ENCODE results near the gene SPTBN1.
"Not testable (repeated sequence)": the region's sequence is repeated elsewhere in the genome, so short reads cannot be mapped to it uniquely, and the experiment has no call there.

SPTBN1 gene

GRCh38 chr2:54522624-54523281 is 66.6 kb downstream of the SPTBN1 start:
- H3K27ac Mint-ChIP-seq, result peak overlapping the region; percentile 90 to 91
- H3K4me1 Mint-ChIP-seq (ENCODE audit: low read depth in 2 of 2), result peaks cover 0 to 6% of the 10 kb centered on the region in 2 donors
- H3K36me3 Mint-ChIP-seq (ENCODE audit: insufficient read depth), result peaks cover 10% of the 10 kb centered on the region
- no peaks in the 10 kb centered on the region for H3K9me3 Mint-ChIP-seq
- H3K27me3 Mint-ChIP-seq, result peaks cover 9 to 20% of the 10 kb centered on the region in 2 donors
- DNase-seq (peak; percentile 68 to 70 (median 68)), ATAC-seq (replicated peaks) (peak; percentile 99)
- H3K4me3 Mint-ChIP-seq, result peak overlapping the region; percentile 37 to 75

GRCh38 chr2:54523324-54523959 is 67.3 kb downstream of the SPTBN1 start:
- Mint-ChIP-seq H3K4me1 (ENCODE audit: low read depth in 2 of 2) (peaks cover 0 to 6% of the 10 kb centered on the region in 2 donors), H3K27ac (no peak overlapping the region), H3K4me3 (no peak overlapping the region)

GRCh38 chr2:54524226-54524991 is 68.3 kb downstream of the SPTBN1 start:
- Mint-ChIP-seq H3K9me3 (no peaks in the 10 kb centered on the region), H3K36me3 (ENCODE audit: insufficient read depth) (peaks cover 10% of the 10 kb centered on the region), H3K4me3 (no peak overlapping the region), H3K27ac (no peak overlapping the region), H3K4me1 (ENCODE audit: low read depth in 2 of 2) (peaks cover 0 to 6% of the 10 kb centered on the region in 2 donors), H3K27me3 (peaks cover 6 to 13% of the 10 kb centered on the region in 2 donors)
- no peak for ATAC-seq (replicated peaks)
- no peak for DNase-seq

More at GRCh38 chr2:54523324-54523959, 67.3 kb downstream of the SPTBN1 start:
- ATAC-seq (replicated peaks), result no peak
- peaks cover 9 to 20% of the 10 kb centered on the region in 2 donors for H3K27me3 Mint-ChIP-seq
- H3K9me3 Mint-ChIP-seq, result no peaks in the 10 kb centered on the region
- peaks cover 10% of the 10 kb centered on the region for H3K36me3 Mint-ChIP-seq (ENCODE audit: insufficient read depth)
- DNase-seq, result no peak

- Mint-ChIP-seq H3K9me3 (no peaks in the 10 kb centered on the region), H3K4me3 (no peak overlapping the region)
These were observed 69.2 kb downstream of the SPTBN1 start for GRCh38 chr2:54525321-54525720.

GRCh38 chr2:54526226-54526879 is 70.2 kb downstream of the SPTBN1 start:
- no peak overlapping the region for H3K27ac Mint-ChIP-seq
- H3K9me3 Mint-ChIP-seq, result no peaks in the 10 kb centered on the region
- DNase-seq (no peak), ATAC-seq (replicated peaks) (no peak)
- no peak overlapping the region for H3K4me3 Mint-ChIP-seq
- peaks cover 0 to 6% of the 10 kb centered on the region in 2 donors for H3K4me1 Mint-ChIP-seq (ENCODE audit: low read depth in 2 of 2)
- H3K27me3 Mint-ChIP-seq, result peaks cover 0 to 1% of the 10 kb centered on the region in 2 donors
- peaks cover 10% of the 10 kb centered on the region for H3K36me3 Mint-ChIP-seq (ENCODE audit: insufficient read depth)

More at GRCh38 chr2:54525321-54525720, 69.2 kb downstream of the SPTBN1 start:
- Mint-ChIP-seq H3K36me3 (ENCODE audit: insufficient read depth) (peaks cover 10% of the 10 kb centered on the region), H3K4me1 (ENCODE audit: low read depth in 2 of 2) (peaks cover 0 to 6% of the 10 kb centered on the region in 2 donors), H3K27me3 (peaks cover 0 to 6% of the 10 kb centered on the region in 2 donors), H3K27ac (no peak overlapping the region)
- DNase-seq, result no peak
- ATAC-seq (replicated peaks), result no peak

GRCh38 chr2:54528311-54528955 is 72.3 kb downstream of the SPTBN1 start:
- no peak overlapping the region for H3K4me3 Mint-ChIP-seq
- H3K4me1 Mint-ChIP-seq (ENCODE audit: low read depth in 2 of 2), result no peaks in the 10 kb centered on the region
- no peak for DNase-seq
- H3K27ac Mint-ChIP-seq, result no peak overlapping the region
- H3K27me3 Mint-ChIP-seq, result no peaks in the 10 kb centered on the region
- peaks cover 3% of the 10 kb centered on the region for H3K36me3 Mint-ChIP-seq (ENCODE audit: insufficient read depth)
- no peak for ATAC-seq (replicated peaks)
- no peaks in the 10 kb centered on the region for H3K9me3 Mint-ChIP-seq

GRCh38 chr2:54529518-54529917 is 73.4 kb downstream of the SPTBN1 start:
- not testable (repeated sequence) for H3K4me3 Mint-ChIP-seq; H3K4me1 Mint-ChIP-seq (ENCODE audit: low read depth in 2 of 2); H3K9me3 Mint-ChIP-seq; H3K27me3 Mint-ChIP-seq; H3K36me3 Mint-ChIP-seq (ENCODE audit: insufficient read depth); DNase-seq; ATAC-seq (replicated peaks); H3K27ac Mint-ChIP-seq

- DNase-seq, result no peak
- H3K4me3 Mint-ChIP-seq, result no peak overlapping the region
- H3K9me3 Mint-ChIP-seq, result no peaks in the 10 kb centered on the region
- no peaks in the 10 kb centered on the region for H3K27me3 Mint-ChIP-seq
- no peaks in the 10 kb centered on the region for H3K36me3 Mint-ChIP-seq (ENCODE audit: insufficient read depth)
- H3K27ac Mint-ChIP-seq, result no peak overlapping the region
- no peaks in the 10 kb centered on the region for H3K4me1 Mint-ChIP-seq (ENCODE audit: low read depth in 2 of 2)
- ATAC-seq (replicated peaks), result no peak
These were observed 73.8 kb downstream of the SPTBN1 start for GRCh38 chr2:54529935-54530334.

GRCh38 chr2:54531558-54531957 is 75.4 kb downstream of the SPTBN1 start:
- no peaks in the 10 kb centered on the region for H3K9me3 Mint-ChIP-seq
- no peak for DNase-seq
- ATAC-seq (replicated peaks), result no peak
- H3K36me3 Mint-ChIP-seq (ENCODE audit: insufficient read depth), result no peaks in the 10 kb centered on the region
- H3K4me3 Mint-ChIP-seq, result no peak overlapping the region
- no peaks in the 10 kb centered on the region for H3K27me3 Mint-ChIP-seq
- H3K4me1 Mint-ChIP-seq (ENCODE audit: low read depth in 2 of 2), result no peaks in the 10 kb centered on the region
- H3K27ac Mint-ChIP-seq, result no peak overlapping the region

GRCh38 chr2:54534221-54534620 is 78.1 kb downstream of the SPTBN1 start:
- no peaks in the 10 kb centered on the region for H3K9me3 Mint-ChIP-seq
- H3K27me3 Mint-ChIP-seq, result no peaks in the 10 kb centered on the region
- DNase-seq (no peak), ATAC-seq (replicated peaks) (no peak)
- no peak overlapping the region for H3K27ac Mint-ChIP-seq
- no peaks in the 10 kb centered on the region for H3K36me3 Mint-ChIP-seq (ENCODE audit: insufficient read depth)
- H3K4me3 Mint-ChIP-seq, result no peak overlapping the region
- H3K4me1 Mint-ChIP-seq (ENCODE audit: low read depth in 2 of 2), result no peaks in the 10 kb centered on the region

- no peaks in the 10 kb centered on the region for H3K36me3 Mint-ChIP-seq (ENCODE audit: insufficient read depth)
These were observed 78.5 kb downstream of the SPTBN1 start for GRCh38 chr2:54534625-54535024.

GRCh38 chr2:54535599-54536195 is 79.6 kb downstream of the SPTBN1 start:
- no peaks in the 10 kb centered on the region for H3K9me3 Mint-ChIP-seq
- no peaks in the 10 kb centered on the region for H3K4me1 Mint-ChIP-seq (ENCODE audit: low read depth in 2 of 2)
- ATAC-seq (replicated peaks) (no peak), DNase-seq (no peak)
- no peak overlapping the region for H3K4me3 Mint-ChIP-seq
- H3K36me3 Mint-ChIP-seq (ENCODE audit: insufficient read depth), result no peaks in the 10 kb centered on the region
- no peaks in the 10 kb centered on the region for H3K27me3 Mint-ChIP-seq
- no peak overlapping the region for H3K27ac Mint-ChIP-seq

More at GRCh38 chr2:54534625-54535024, 78.5 kb downstream of the SPTBN1 start:
- DNase-seq (no peak), ATAC-seq (replicated peaks) (no peak)
- Mint-ChIP-seq H3K27ac (no peak overlapping the region), H3K27me3 (no peaks in the 10 kb centered on the region), H3K4me3 (no peak overlapping the region), H3K4me1 (ENCODE audit: low read depth in 2 of 2) (no peaks in the 10 kb centered on the region), H3K9me3 (no peaks in the 10 kb centered on the region)
